ENCODE measurements around the gene B4GALT6. TPM values are rescaled to one million over a fixed set of nuclear protein-coding genes. Genes with fewer than 3 reads are reported as not detected.

Gene B4GALT6
- total RNA-seq, 1 experiment from 2014 or later = 1.4 TPM

GRCh38 chr18:31586616-31587015 lies 97.8 kb downstream of the B4GALT6 start:
- Histone ChIP-seq H3K9ac (ENCODE audit: low read length) (no peak overlapping the region), H2AFZ (ENCODE audit: low read length) (no peak overlapping the region), H3K27me3 (ENCODE audit: low read length) (no peaks in the 10 kb centered on the region), H3F3A (ENCODE audit: low read length, unreplicated experiment) (no peaks in the 10 kb centered on the region), H3K4me2 (ENCODE audit: low read length) (no peak overlapping the region), H3K9me3 (ENCODE audit: low read length) (no peaks in the 10 kb centered on the region), H3K79me2 (ENCODE audit: low read length) (no peaks in the 10 kb centered on the region), H4K20me1 (ENCODE audit: low read length) (no peaks in the 10 kb centered on the region), H3K4me1 (ENCODE audit: insufficient read depth, low read length) (no peaks in the 10 kb centered on the region; the same call in 1 of the 2 replicates), H3K36me3 (ENCODE audit: low read depth, low read length) (no peaks in the 10 kb centered on the region), H3K4me3 (ENCODE audit: low read length) (no peak overlapping the region), H3K27ac (ENCODE audit: low read length) (no peak overlapping the region), H3K9me2 (replicated peaks; ENCODE audit: low read length) (no peaks in the 10 kb centered on the region)
- CTCF ChIA-PET = no interaction called here
- ATAC-seq (no peak), DNase-seq (no peak)
- TF ChIP-seq EZH2 (IDR thresholded peaks at IDR 0.05; ENCODE audit: low read length, unreplicated experiment) (no peak), EZH2phosphoT487 (IDR thresholded peaks at IDR 0.05; ENCODE audit: borderline replicate concordance, low read length) (no peak)
- TF ChIP-seq, protein P1, sequence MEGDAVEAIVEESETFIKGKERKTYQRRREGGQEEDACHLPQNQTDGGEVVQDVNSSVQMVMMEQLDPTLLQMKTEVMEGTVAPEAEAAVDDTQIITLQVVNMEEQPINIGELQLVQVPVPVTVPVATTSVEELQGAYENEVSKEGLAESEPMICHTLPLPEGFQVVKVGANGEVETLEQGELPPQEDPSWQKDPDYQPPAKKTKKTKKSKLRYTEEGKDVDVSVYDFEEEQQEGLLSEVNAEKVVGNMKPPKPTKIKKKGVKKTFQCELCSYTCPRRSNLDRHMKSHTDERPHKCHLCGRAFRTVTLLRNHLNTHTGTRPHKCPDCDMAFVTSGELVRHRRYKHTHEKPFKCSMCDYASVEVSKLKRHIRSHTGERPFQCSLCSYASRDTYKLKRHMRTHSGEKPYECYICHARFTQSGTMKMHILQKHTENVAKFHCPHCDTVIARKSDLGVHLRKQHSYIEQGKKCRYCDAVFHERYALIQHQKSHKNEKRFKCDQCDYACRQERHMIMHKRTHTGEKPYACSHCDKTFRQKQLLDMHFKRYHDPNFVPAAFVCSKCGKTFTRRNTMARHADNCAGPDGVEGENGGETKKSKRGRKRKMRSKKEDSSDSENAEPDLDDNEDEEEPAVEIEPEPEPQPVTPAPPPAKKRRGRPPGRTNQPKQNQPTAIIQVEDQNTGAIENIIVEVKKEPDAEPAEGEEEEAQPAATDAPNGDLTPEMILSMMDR (conservative IDR thresholded peaks at IDR 0.05; ENCODE audit: low read depth, low read length) = no peak
- intact Hi-C loops (cut with micrococcal nuclease) = no loop called here
- BruUV-seq (replicated peaks) = no TSS peak
- POLR2A ChIA-PET (ENCODE audit: unreplicated experiment) = no interaction called here

- CTCF ChIA-PET = no interaction called here
- no peak overlapping the region for H3K27ac ChIP-seq (ENCODE audit: low read length)
Measured at GRCh38 chr18:31585991-31586390, 98.4 kb downstream of the B4GALT6 start.

GRCh38 chr18:31583185-31583854 lies 101.1 kb downstream of the B4GALT6 start:
- intact Hi-C loops (cut with micrococcal nuclease) = no loop called here
- BruUV-seq (replicated peaks) = no TSS peak

More at GRCh38 chr18:31585991-31586390, 98.4 kb downstream of the B4GALT6 start:
- no peaks in the 10 kb centered on the region for H3K9me3 ChIP-seq (ENCODE audit: low read length)
- POLR2A ChIA-PET (ENCODE audit: unreplicated experiment) = no interaction called here
- no TSS peak for BruUV-seq (replicated peaks)
- H3K36me3 ChIP-seq (ENCODE audit: low read depth, low read length) = no peaks in the 10 kb centered on the region
- no peaks in the 10 kb centered on the region; the same call in 1 of the 2 replicates for H3K4me1 ChIP-seq (ENCODE audit: insufficient read depth, low read length)
- H3K4me2 ChIP-seq (ENCODE audit: low read length) = no peak overlapping the region
- intact Hi-C loops (cut with micrococcal nuclease) = no loop called here
- H4K20me1 ChIP-seq (ENCODE audit: low read length) = no peaks in the 10 kb centered on the region
- no peak overlapping the region for H3K4me3 ChIP-seq (ENCODE audit: low read length)
- no peaks in the 10 kb centered on the region for H3K27me3 ChIP-seq (ENCODE audit: low read length)
- no peak for ATAC-seq
- no peak for DNase-seq
- no peaks in the 10 kb centered on the region for H3F3A ChIP-seq (ENCODE audit: low read length, unreplicated experiment)
- TF ChIP-seq EZH2 (IDR thresholded peaks at IDR 0.05; ENCODE audit: low read length, unreplicated experiment) (no peak), EZH2phosphoT487 (IDR thresholded peaks at IDR 0.05; ENCODE audit: borderline replicate concordance, low read length) (no peak)
- TF ChIP-seq, protein P1 (conservative IDR thresholded peaks at IDR 0.05; ENCODE audit: low read depth, low read length) = no peak
- no peaks in the 10 kb centered on the region for H3K79me2 ChIP-seq (ENCODE audit: low read length)
- H3K9ac ChIP-seq (ENCODE audit: low read length) = no peak overlapping the region
- no peak overlapping the region for H2AFZ ChIP-seq (ENCODE audit: low read length)
- H3K9me2 ChIP-seq (replicated peaks; ENCODE audit: low read length) = no peaks in the 10 kb centered on the region

More at GRCh38 chr18:31583185-31583854, 101.1 kb downstream of the B4GALT6 start:
- no peaks in the 10 kb centered on the region for H3K9me2 ChIP-seq (replicated peaks; ENCODE audit: low read length)
- TF ChIP-seq, protein P1 (conservative IDR thresholded peaks at IDR 0.05; ENCODE audit: low read depth, low read length) = no peak
- TF ChIP-seq EZH2 (IDR thresholded peaks at IDR 0.05; ENCODE audit: low read length, unreplicated experiment) (no peak), EZH2phosphoT487 (IDR thresholded peaks at IDR 0.05; ENCODE audit: borderline replicate concordance, low read length) (no peak)
- no peak overlapping the region for H3K27ac ChIP-seq (ENCODE audit: low read length)
- CTCF ChIA-PET = no interaction called here
- no peak overlapping the region for H2AFZ ChIP-seq (ENCODE audit: low read length)
- no peaks in the 10 kb centered on the region; the same call in 1 of the 2 replicates for H3K4me1 ChIP-seq (ENCODE audit: insufficient read depth, low read length)
- H3K4me3 ChIP-seq (ENCODE audit: low read length) = no peak overlapping the region
- H3F3A ChIP-seq (ENCODE audit: low read length, unreplicated experiment) = no peaks in the 10 kb centered on the region
- H3K4me2 ChIP-seq (ENCODE audit: low read length) = no peak overlapping the region
- no peaks in the 10 kb centered on the region for H3K36me3 ChIP-seq (ENCODE audit: low read depth, low read length)
- POLR2A ChIA-PET (ENCODE audit: unreplicated experiment) = no interaction called here
- no peaks in the 10 kb centered on the region for H3K79me2 ChIP-seq (ENCODE audit: low read length)
- ATAC-seq = no peak
- DNase-seq = no peak
- no peaks in the 10 kb centered on the region for H4K20me1 ChIP-seq (ENCODE audit: low read length)
- H3K27me3 ChIP-seq (ENCODE audit: low read length) = no peaks in the 10 kb centered on the region
- H3K9me3 ChIP-seq (ENCODE audit: low read length) = no peaks in the 10 kb centered on the region
- no peak overlapping the region for H3K9ac ChIP-seq (ENCODE audit: low read length)

Measured in PC-3 (cell line).